Right lobe of liver (tissue), 6 donors: ENCODE measurements around the gene SENP6. TPM values are rescaled to one million over a fixed set of nuclear protein-coding genes. Genes with fewer than 3 reads are reported as not detected.
A peak's percentile ranks its signal among the peaks of the same experiment; 100 is the strongest.

Experiments used
- ATAC-seq, 4 donors: fragments of 200-7000 bp; cut with Tn5 transposase; one replicate each; pipeline ENCODE4 v1.9.1; 2020; ENCODE audit warnings: mild to moderate bottlenecking in 4 of 4, moderate library complexity in 4 of 4
- DNase-seq, 3 donors: peaks; one replicate each; pipeline ENCODE4 v3.0.0-alpha.2; 2020
- H3K27ac ChIP-seq, 3 donors: fragments of 200-600 bp; one replicate each; pipeline ENCODE4 v1.8.0; 2022
- H3K27me3 ChIP-seq, 2 donors: fragments of 200-600 bp; one replicate each; pipeline ENCODE4 v1.8.0; 2022
- H3K36me3 ChIP-seq, 4 donors: fragments of 200-600 bp; sonication (generic) in 1 of 4; one replicate each; pipeline versions ENCODE4 v1.5.1 to v1.8.0; 2017 to 2022; ENCODE audit warnings: control low read depth in 1 of 4
- H3K4me1 ChIP-seq, 4 donors: fragments of 200-600 bp; sonication (generic) in 1 of 4; one replicate each; pipeline versions ENCODE4 v1.5.1 to v1.8.0; 2017 to 2022; ENCODE audit warnings: control low read depth in 1 of 4
- H3K4me3 ChIP-seq, 3 donors: fragments of 200-600 bp; one replicate each; pipeline ENCODE4 v1.8.0; 2022
- H3K9me3 ChIP-seq, 4 donors: fragments of 200-600 bp; sonication (generic) in 1 of 4; one replicate each; pipeline versions ENCODE4 v1.5.1 to v1.8.0; 2017 to 2022; ENCODE audit warnings: control low read depth in 1 of 4
- POLR2A ChIP-seq: fragments of 450-650 bp; IDR thresholded peaks from one replicate; pipeline ENCODE4 v1.6.1; 2017; ENCODE audit warnings: antibody characterized with exemption, mild to moderate bottlenecking
- WGBS: methylation state at CpG from one replicate; pipeline ENCODE4 v1.1.6; 2018; ENCODE audit warnings: low coverage, low lambda C conversion rate; ENCODE audit not compliant: insufficient coverage; ENCODE audit errors: missing lambda C conversion rate; 5-methylcytosine and 5-hydroxymethylcytosine counted together
- intact Hi-C, 2 donors: fragments of 100-400 bp; cut with DNase I; formaldehyde crosslinking; loops; one replicate each; pipeline versions ENCODE4 v1.11.2 to v1.14.1; 2022
- total RNA-seq, 6 experiments: library from RNA; depleted of rRNA in 2 of 6; stranded (reverse); fragments of >200 nt in 2 of 6; fragmentation: NEBNext Ultra II Directional in 3 of 6; extraction: Animal tissue kit (Norgen Biotek cat#: 25700) in 3 of 6; gene quantifications; one replicate each; pipeline versions ENCODE4 v1.1.0 to v1.2.4, GENCODE V29; 2016 to 2023
- TF ChIP-seq, protein P1 (sequence below), 4 donors: fragments of 200-600 bp in 3 of 4; fragments of 450-650 bp in 1 of 4; IDR thresholded peaks; one replicate each; pipeline versions ENCODE4 v1.5.1 to v1.8.0; 2016 to 2022; ENCODE audit warnings: antibody characterized with exemption in 4 of 4, mild to moderate bottlenecking in 2 of 4
- donor health status: DM: no; HTN: yes; CAD: no.
- donor health status: DM: no; HTN: no; CAD: no.
- donor health status: DM: no; HTN: no; CAD: no.
- donor health status: DM: no; HTN: yes; CAD: no.
- donor health status: DM: no; HTN: yes; CAD: no.

SENP6 gene
- total RNA-seq, 6 experiments from 2014 or later = 21.8 to 43.4 (median 31.6) TPM

DNA sequence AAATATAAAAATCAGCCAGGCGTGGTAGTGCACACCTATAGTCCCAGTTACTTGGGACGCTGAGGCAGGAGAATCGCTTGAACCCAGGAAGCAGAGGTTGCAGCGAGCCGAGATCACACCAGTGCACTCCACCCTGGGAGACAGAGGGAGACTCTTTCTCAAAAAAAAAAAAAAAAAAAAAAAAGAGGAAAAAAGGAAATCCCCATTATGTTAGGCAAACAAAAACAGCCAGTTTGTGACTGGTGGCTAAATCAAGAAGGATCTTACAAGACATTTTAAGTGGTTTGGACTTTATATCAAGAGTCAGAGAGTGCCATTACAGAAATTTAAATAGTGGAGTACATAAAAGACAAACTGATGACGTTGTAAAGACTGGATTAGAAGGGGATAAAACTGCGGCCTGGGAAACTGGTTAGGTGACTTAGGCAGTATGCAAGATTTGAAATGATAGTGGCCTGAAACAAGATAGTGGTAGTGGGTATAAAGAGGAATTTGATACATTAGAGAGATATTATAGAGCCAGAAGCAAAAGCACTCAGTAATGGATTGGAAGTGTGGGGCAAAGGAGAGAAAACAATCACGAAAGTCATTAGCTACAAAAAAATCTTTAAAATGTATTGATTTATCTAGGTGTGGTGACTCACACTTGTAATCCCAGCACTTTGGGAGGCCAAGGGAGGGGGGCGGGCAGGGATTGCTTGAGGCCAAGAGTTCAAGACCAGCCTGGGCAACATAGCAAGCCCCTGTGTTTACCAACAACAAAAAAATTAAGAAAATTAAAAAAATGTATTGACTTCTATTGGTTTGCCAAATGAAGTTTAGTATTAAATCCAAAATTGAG, 145.7 kb downstream of the SENP6 start:
- Histone ChIP-seq H3K27me3 (no peaks in the 10 kb centered on the region), H3K9me3 (no peaks in the 10 kb centered on the region), H3K27ac (no peak overlapping the region), H3K36me3 (no peaks in the 10 kb centered on the region), H3K4me1 (peaks cover 0 to 3% (median 0%) of the 10 kb centered on the region in 4 donors), H3K4me3 (no peak overlapping the region)
- ATAC-seq = no peak
- DNase-seq = no peak
- TF ChIP-seq POLR2A = no peak
- TF ChIP-seq, protein P1, sequence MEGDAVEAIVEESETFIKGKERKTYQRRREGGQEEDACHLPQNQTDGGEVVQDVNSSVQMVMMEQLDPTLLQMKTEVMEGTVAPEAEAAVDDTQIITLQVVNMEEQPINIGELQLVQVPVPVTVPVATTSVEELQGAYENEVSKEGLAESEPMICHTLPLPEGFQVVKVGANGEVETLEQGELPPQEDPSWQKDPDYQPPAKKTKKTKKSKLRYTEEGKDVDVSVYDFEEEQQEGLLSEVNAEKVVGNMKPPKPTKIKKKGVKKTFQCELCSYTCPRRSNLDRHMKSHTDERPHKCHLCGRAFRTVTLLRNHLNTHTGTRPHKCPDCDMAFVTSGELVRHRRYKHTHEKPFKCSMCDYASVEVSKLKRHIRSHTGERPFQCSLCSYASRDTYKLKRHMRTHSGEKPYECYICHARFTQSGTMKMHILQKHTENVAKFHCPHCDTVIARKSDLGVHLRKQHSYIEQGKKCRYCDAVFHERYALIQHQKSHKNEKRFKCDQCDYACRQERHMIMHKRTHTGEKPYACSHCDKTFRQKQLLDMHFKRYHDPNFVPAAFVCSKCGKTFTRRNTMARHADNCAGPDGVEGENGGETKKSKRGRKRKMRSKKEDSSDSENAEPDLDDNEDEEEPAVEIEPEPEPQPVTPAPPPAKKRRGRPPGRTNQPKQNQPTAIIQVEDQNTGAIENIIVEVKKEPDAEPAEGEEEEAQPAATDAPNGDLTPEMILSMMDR (IDR thresholded peaks at IDR 0.05) = no peak
- intact Hi-C loops = no loop called here
- WGBS = 66% methylated on average over 9 of the region's 9 CpGs

DNA sequence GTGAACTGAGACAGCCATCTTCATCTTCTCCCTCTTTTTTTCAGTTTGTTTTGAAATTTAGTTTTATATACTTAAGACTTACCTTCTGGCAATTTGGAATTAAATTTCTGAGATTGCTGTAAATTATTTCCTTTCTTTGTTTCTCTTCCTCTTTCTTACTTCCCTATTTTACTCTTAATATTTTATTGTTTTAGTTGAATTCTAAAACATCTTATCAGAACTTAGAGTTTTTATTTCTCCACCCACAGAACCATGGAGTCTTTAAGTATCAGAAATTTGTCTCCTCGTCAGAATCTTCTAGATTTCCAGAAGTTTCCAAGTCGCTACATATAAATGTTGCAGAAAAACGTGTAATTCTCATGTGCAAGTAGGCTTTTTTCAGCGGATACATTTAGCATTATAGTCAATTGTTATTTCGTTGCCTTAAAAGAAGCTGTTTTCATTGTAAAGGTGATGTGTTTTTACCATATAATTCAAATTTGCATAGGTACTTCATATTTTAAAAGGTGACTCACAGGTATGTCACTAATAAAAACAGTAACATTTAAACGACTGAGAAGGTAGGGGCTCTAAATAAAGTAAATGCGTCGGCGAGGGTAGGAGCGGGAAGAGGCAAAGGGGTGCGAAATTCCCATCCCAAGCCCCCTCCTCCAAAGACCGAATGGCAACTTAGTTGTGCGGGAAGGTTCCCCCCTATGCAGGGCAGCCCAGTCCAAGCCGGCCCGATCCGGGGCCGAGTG, 146.5 kb downstream of the SENP6 start:
- ATAC-seq (peak in 2 of 4 donors; percentile 59), DNase-seq (no peak)
- no peaks in the 10 kb centered on the region for H3K9me3 ChIP-seq
- no peak for TF ChIP-seq POLR2A
- TF ChIP-seq, protein P1 (IDR thresholded peaks at IDR 0.05) = no peak
- WGBS = 14% methylated on average over 11 of the region's 17 CpGs
- H3K4me1 ChIP-seq = peaks cover 0 to 3% (median 0%) of the 10 kb centered on the region in 4 donors
- no peaks in the 10 kb centered on the region for H3K36me3 ChIP-seq
- peak overlapping the region; percentile 85 to 90 (median 87) for H3K27ac ChIP-seq
- H3K27me3 ChIP-seq = no peaks in the 10 kb centered on the region
- intact Hi-C loops = no loop called here
- H3K4me3 ChIP-seq = peak overlapping the region; percentile 90 to 97 (median 91)

DNA sequence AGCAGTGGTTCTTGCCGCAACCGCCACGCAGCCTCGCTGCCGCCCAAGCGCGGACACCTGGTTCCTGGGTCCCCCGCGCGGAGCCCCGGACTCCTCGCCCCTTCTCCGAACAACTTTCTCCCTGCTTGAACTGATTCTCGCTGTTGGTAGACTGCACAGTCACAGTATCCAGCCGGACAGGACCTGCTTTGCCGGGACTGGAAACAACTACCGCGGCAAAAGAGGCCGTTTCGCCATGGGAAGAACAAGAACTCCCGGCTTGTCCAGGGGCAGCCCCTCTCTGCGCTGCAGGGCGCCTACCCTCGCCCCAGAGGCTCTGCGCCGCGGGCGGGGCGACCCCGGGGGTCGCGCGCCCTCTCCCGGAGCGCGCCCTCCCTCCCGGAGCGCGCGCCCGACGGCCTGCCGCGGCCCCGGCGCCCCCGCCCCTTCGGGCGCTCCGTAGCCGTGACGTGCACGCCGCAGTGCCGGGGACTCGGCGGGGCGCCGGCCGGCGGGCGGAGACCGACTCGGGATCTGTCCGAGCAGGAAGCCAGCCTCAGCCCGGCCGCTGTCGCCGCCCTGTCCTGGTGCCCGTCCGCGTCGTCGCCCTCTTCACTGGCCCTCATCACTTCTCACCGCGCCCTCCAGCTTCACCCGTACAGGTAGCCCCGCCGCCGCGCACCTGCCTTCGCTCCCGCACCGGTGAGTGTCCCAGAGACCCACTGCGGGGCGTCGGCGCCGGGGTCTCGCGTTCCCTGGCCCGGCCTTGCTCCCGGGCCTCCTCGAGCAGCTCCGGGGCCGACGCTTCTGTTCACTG, 147.3 kb downstream of the SENP6 start, which contains the start of gene MYO6:
TSS of gene MYO6 (plus strand) at position 497 of the 796 bp plus-strand sequence. CDS start 68,309 bp downstream, outside the sequence.
- Histone ChIP-seq H3K4me3 (peak within 1 kb of the TSS; percentile 90 to 97 (median 91)), H3K27ac (peak within 1 kb of the TSS; percentile 85 to 90 (median 87)), H3K9me3 (no peaks in the 10 kb centered on the region), H3K27me3 (no peaks in the 10 kb centered on the region), H3K36me3 (no peaks in the 10 kb centered on the region), H3K4me1 (peaks cover 0 to 3% (median 0%) of the 10 kb centered on the region in 4 donors)
- WGBS = 0% methylated on average over 11 of the region's 97 CpGs
- ATAC-seq (peak; percentile 88 to 97 (median 96)), DNase-seq (peak; percentile 87 to 88 (median 88))
- TF ChIP-seq POLR2A = peak; percentile 96
- TF ChIP-seq, protein P1 (IDR thresholded peaks at IDR 0.05) = peak in 1 of 4 donors; percentile 4
- intact Hi-C loops = no loop called here

DNA sequence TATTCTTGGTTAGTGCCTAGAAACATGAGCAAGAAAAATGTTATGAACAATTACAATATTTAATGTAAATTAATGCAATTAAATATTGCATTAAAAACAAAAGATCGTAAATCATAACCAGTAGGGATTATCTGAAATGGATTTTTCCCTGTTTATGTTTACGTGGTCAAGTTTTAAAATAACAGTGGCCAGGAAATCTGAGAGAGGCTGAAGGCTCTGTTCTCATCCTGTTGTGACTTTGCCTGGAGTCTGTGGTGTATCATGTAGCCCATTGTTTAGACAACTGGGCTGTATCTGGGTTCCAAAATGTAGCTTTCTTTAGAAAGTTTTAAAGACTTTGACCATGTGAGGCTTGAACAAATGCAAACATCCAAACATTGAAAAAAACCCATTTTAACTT, 149.8 kb downstream of the SENP6 start:
- no peaks in the 10 kb centered on the region for H3K27me3 ChIP-seq
- no peaks in the 10 kb centered on the region for H3K36me3 ChIP-seq
- 73% methylated on average over 2 of the region's 2 CpGs for whole genome bisulfite sequencing
- no peak overlapping the region for H3K27ac ChIP-seq
- H3K4me1 ChIP-seq = peaks cover 0 to 3% (median 0%) of the 10 kb centered on the region in 4 donors
- H3K9me3 ChIP-seq = no peaks in the 10 kb centered on the region
- H3K4me3 ChIP-seq = no peak overlapping the region
- no peak for DNase-seq
- ATAC-seq = no peak
- intact Hi-C loops = no loop called here
- TF ChIP-seq, protein P1 (IDR thresholded peaks at IDR 0.05) = no peak
- no peak for TF ChIP-seq POLR2A
